MV-4-11 (cell line): Measurements from ENCODE around the gene DCDC2B.
A peak's percentile ranks its signal among the peaks of the same experiment; 100 is the strongest.

Experiments
- DNase-seq: peaks from one replicate; lab custom pipeline; 2025; lab: John Stamatoyannopoulos, UW

Gene DCDC2B

GRCh38 chr1:32223683-32224082 is 14.8 kb downstream of the DCDC2B start:
- DNase-seq = no peak

DNA sequence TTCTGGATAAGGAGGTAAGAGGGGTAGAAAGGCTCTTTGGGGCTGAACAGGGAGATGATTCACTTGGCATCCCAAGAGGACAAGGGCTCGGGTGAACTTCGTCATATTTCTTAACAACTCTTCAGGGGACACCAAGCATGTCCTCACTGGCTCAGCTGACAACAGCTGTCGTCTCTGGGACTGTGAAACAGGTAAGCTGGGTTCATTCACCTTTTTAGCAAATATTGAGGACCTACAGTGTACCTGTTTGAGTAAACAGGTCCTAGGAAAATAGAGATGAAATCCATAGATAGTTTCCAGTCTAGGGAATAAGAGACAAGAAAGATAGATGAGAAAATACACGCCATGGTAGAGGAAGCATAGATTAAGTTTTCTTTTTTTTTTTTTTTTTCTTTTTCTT is 15.4 kb downstream of the DCDC2B start:
- no peak for DNase-seq

GRCh38 chr1:32228771-32229170 is 19.9 kb downstream of the DCDC2B start:
- DNase-seq = no peak

- no peak for DNase-seq
Observed at GRCh38 chr1:32231843-32232432, 23.0 kb downstream of the DCDC2B start.

- DNase-seq = no peak
Observed at GRCh38 chr1:32232558-32233304, 23.8 kb downstream of the DCDC2B start.

- no peak for DNase-seq
Observed at GRCh38 chr1:32234792-32235191, 25.9 kb downstream of the DCDC2B start.

DNA sequence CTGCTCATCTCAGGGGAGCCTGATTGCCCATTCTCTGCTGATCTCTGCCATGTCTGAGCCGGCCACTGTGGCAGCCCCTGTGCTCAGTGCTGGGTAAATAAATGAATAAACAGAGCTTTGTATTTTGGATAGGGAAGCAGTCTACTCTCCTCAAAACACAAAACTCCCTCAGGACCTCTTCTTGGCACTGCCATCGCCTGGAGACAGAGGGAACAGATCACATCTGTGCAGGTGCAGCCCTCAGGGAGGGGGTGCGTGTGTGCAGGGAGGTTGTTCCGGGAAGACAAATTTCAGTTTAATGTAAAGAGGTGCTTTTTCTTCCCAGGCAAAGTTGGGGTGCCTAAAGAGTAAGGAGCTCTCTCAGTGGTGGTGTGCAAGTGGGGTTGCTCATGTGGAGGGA is 30.4 kb downstream of the DCDC2B start:
- DNase-seq = no peak

- DNase-seq = no peak
Observed at GRCh38 chr1:32239790-32240139, 30.9 kb downstream of the DCDC2B start.

DNA sequence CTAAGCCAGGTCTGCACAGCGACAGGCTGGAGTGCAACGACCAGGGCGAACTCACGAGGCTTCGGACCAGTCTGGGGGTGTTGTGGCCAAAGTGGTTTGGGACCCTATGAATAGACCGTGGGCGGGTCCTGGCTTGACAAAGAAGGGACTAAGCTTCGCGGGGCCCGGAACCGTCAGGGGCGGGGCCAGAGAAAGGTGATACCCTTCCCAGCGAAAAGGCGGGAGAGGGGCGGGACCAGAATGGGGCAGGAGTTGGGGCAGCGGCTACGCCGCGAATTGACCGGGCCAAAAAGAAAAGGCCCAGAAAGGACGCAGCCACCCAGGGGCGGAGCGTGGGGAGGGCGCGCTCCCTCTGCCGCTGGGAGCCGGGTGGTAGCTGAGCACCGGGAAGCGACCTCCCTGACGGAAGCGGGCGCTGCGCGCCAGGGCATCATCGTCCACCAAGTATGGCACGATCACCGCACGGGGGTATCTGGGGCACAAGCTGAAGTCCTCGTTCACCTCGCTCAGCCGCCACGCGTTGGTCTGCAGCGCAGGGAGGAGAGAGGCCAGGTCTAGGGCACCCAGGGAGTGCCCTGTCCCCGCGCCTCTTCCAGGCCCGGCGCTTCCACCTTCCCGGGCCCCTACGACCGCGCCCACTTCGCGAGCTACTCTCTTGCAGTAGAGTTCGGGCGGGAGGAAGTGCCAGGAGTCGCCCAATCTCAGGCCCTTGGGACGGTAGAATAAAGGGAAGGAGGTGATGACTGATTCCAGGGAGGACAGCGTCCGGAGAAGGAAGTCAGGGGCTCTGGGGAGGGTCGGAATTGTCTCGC is 31.5 kb downstream of the DCDC2B start:
- peak; percentile 11 for DNase-seq

- DNase-seq = no peak
Observed at GRCh38 chr1:32241001-32241763, 32.3 kb downstream of the DCDC2B start.

GRCh38 chr1:32242341-32242851 is 33.5 kb downstream of the DCDC2B start:
- DNase-seq = peak; percentile 65

- DNase-seq = no peak
Observed at GRCh38 chr1:32246888-32247273, 38.0 kb downstream of the DCDC2B start, which contains the start of gene FAM167B. FAM167B (plus strand) TSS chr1:32247222; CDS start chr1:32247422, 200 bp downstream.

GRCh38 chr1:32247452-32247851 is 38.6 kb downstream of the DCDC2B start:
- no peak for DNase-seq

- DNase-seq = peak; percentile 23
Observed at GRCh38 chr1:32247983-32248889, 39.3 kb downstream of the DCDC2B start.

- DNase-seq = peak; percentile 8
Observed at GRCh38 chr1:32249831-32250525, 41.1 kb downstream of the DCDC2B start.

GRCh38 chr1:32250893-32251716 is 42.2 kb downstream of the DCDC2B start, which contains the start of gene LCK:
LCK (plus strand) TSS chr1:32251265; CDS start chr1:32274330, 23,065 bp downstream.
- no peak for DNase-seq

- DNase-seq = no peak
Observed at GRCh38 chr1:32255072-32256071, 46.5 kb downstream of the DCDC2B start.
